ENCODE data around the gene ARSG.

ARSG gene

GRCh38 chr17:68452724-68453290, 161.5 kb downstream of the ARSG start:
- DNase-seq (ENCODE audit: low spot score), result no peak

DNA sequence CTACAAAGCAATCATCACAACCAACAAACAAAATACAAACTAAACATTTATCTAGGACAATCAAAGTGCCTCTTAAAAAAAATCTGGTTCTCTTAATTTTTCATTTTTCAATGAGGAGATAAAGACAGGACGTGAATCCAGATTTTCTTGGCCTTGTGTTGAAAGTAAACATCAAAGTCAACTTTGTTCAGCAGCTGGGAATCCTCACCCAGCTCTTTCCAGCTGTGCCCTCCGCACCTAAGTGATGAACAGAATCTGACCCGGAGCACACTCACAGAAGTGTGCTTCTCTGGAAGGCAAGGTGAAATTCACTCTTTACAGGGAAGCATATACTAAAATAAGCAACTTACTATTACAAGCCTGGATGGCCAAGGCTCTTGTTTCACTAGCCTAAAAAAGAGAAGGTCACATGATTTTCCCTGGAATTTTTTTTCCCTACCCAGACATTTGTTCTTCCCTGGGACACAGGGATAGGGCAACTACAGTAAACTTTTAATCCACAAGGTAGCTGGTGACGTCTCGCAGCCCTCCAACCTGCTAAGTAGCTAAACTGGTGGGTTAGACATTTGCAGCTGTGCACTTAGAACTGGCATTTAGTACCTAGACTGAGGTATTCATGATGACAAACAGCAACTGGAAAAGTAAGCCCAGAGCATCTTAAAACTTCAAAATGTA, 162.8 kb downstream of the ARSG start:
- DNase-seq (ENCODE audit: low spot score), result no peak

- DNase-seq (ENCODE audit: low spot score), result no peak
Observed at GRCh38 chr17:68455901-68456338, 164.6 kb downstream of the ARSG start.

GRCh38 chr17:68456339-68457167, 165.3 kb downstream of the ARSG start:
- DNase-seq (ENCODE audit: low spot score), result peak; percentile 75

DNA sequence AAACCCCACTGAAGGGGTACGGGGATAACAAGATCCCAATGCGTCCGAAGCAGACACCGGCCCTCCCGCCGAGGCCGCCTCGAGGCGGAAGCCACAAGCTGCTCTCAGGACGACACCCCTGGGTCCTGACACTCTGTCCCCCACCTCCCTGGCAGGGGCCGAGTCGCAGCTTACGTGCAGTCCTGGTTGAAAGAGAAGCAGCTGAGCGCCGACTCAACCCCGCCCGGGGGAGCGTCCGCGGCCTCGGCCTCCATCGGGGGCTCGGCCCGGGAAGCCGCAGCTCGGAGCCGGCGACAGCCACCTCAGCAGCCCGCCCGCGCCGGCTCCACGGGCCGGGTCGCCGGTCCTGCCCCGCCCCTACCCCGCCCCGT, 165.9 kb downstream of the ARSG start, which contains the start of gene WIPI1:
TSS of gene WIPI1 (minus strand) at position 329 of the 371 bp plus-strand sequence. CDS start at position 254, 75 bp downstream.
- no peak for DNase-seq (ENCODE audit: low spot score)

- peak; percentile 90 for DNase-seq (ENCODE audit: low spot score)
Observed at GRCh38 chr17:68457539-68458259, 166.4 kb downstream of the ARSG start.

GRCh38 chr17:68458260-68459036, 167.2 kb downstream of the ARSG start:
- no peak for DNase-seq (ENCODE audit: low spot score)

DNA sequence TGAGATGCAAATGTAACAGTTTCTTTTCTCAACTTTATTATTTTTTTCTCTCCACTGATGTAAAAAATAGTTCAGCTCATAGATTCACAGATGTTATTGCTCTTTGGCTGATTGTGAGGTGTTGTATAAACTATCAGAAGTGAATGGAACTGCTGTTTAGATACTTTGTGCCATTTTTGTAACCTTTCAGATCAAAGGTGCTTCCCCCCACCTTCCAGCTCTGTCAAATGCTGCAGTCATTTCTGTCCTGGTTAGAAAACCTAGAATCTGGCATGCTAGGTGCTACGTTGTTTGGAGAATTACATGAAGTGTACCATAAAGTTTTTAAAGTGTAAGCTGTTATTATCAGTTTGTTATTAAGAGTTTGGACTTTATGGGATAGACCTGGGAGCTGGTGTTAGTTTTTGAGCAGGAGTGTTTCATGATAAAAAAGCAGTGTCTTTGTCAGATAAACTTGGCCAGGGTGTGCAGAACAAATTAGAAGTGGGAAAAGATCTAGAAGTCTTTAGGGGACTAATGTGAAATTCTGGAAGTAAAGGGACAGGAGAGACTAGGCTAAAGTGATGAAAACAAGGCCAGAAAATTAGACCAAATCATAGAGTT, 167.8 kb downstream of the ARSG start:
- DNase-seq (ENCODE audit: low spot score), result no peak

- no peak for DNase-seq (ENCODE audit: low spot score)
Observed at GRCh38 chr17:68460146-68460545, 168.9 kb downstream of the ARSG start.

- DNase-seq (ENCODE audit: low spot score), result no peak
Observed at GRCh38 chr17:68460715-68461114, 169.4 kb downstream of the ARSG start.

DNA sequence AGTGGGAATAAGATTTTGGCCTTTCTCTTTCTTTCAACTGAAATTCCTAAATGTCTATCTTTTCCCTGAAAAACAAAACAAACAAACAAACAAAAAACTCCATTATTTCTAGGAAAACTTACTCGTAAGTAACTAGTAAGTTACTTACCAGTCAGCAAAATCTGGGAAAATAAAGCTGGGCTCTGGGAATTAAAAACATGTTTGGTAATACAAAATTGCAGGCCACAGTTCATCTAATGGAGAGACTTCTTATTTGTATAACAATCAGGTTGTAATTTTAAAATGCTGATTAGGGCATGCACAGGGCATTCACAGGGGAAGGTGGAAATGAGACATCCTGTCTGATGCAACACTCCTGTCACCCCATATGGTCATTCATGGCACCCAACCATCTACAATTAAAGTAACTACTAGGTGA, 169.8 kb downstream of the ARSG start:
- DNase-seq (ENCODE audit: low spot score), result no peak

DNA sequence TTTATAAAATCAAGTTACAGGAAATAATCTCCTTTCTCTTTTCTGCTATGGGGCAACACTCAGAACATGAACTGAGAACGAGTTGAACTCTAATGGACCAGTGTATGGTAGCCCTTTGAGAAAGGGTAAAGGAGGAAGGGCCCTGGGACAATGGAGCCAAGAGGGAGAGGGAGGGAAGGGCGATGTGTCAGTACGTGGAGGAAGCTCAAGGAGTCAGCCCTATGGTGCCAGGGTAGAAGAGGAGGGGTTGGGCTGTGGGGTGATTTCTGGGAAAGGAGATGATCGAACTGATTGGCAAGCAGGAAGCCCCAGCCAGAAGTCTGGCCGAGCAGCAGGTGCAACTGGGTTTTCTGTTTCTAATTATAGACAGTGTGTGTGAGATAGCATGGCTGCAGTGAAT, 170.3 kb downstream of the ARSG start:
- no peak for DNase-seq (ENCODE audit: low spot score)

DNA sequence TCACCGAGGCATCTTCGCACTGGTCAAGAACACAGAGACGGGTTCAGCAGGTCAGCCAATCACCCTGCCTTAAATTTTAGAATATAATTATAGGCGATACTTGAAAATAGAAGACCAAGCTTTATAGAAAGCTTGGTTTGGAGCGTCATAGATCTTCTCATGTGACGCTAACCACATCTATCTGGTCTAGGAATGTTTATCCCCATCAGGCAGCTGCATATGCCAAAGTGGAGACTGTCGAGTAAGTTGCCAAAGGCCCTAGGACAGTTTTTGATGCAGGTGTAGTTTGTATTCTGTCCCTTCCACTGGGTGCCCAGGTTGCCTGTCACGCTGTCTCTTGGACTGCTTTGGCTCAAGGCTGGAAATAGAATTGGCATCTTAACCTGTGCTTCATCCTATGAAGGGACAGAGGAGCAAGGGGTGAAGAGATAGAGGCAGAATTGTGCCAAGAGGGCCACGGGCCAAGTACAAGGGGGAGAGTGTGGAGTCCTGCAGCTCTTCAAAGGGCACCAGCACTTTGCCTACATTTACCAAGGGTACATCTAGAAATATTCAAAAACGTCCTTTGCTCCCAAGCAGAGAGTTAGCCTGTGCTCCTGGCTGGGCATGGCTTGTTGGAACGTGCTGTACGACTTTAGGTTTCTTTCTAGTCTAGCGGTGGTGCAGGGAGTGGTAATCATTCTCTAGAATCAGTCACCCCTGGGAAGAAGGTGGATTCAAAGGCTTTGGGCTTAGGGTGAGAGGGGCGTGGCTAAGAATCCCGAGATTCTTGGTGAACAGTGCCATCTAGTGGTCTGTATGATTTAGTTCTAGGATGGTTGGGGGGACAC, 171.3 kb downstream of the ARSG start:
- DNase-seq (ENCODE audit: low spot score), result peak; percentile 73

GRCh38 chr17:68463211-68464019, 172.1 kb downstream of the ARSG start:
- no peak for DNase-seq (ENCODE audit: low spot score)

DNA sequence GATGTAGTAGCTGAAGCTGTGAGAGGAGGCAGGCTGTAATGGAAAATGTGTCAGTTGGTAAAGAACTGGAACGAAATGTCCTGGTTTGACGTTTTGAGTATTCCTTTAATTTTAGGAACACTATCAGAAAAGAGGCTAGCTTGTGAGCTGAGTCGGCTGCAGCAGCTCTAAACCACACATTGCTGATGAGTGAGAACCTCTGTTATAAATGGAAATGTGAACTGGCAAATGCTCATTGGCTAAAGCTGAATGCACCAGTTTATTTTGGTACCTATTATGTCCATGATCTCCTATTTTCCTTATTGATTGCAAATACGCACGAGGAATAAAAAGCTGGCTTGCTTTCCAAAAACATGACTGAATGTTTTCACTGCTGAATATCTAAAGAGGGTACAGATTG, 177.0 kb downstream of the ARSG start:
- DNase-seq (ENCODE audit: low spot score), result no peak

DNA sequence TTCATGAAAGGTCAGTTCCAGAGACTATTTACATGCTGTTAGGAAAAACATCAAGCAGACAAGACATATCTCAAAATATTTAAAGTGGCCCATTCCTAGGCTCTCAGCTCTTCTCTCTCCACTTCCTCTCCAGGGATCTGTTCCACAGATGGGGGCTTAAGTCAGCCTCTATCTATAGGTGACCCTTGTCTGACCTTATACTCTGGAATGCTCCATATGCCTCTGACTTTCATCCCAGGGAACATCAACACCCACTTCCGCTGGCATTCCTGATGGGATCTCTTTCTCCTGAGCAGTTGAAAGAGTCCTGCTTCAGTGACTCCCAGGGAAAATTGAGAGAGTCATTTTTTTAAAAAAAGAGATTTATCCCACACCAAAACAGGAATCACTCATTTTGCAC, 177.5 kb downstream of the ARSG start:
- no peak for DNase-seq (ENCODE audit: low spot score)

Data from HuH-7 (cell line).